Stimulated activated CD4-positive, alpha-beta T cell treated with anti-CD3 and anti-CD28 coated beads, Interleukin-2, amount 100 ng/mL, for 4 hours (primary cell): ENCODE data around the gene KAT5.
"Not testable (repeated sequence)": the region's sequence is repeated elsewhere in the genome, so short reads cannot be mapped to it uniquely, and the experiment has no call there.

Experiments used
- DNase-seq: peaks from one replicate; pipeline ENCODE4 v3.0.0-alpha.2; 2020; ENCODE audit warnings: low read depth

Gene KAT5

GRCh38 chr11:65711785-65712632, at the start of gene KAT5:
TSS of gene KAT5 (plus strand) at chr11:65712252. CDS start at chr11:65712268, 16 bp downstream.
- peak; percentile 95 for DNase-seq

GRCh38 chr11:65662799-65663638, 49.0 kb upstream of the KAT5 start, which contains the start of gene RELA:
TSS of gene RELA (minus strand) at chr11:65662916. CDS start at chr11:65662832, 84 bp downstream.
- peak; percentile 79 for DNase-seq

GRCh38 chr11:65663639-65664200, 48.3 kb upstream of the KAT5 start:
- peak; percentile 53 for DNase-seq

GRCh38 chr11:65672180-65672860, 39.7 kb upstream of the KAT5 start:
- DNase-seq = no peak

DNA sequence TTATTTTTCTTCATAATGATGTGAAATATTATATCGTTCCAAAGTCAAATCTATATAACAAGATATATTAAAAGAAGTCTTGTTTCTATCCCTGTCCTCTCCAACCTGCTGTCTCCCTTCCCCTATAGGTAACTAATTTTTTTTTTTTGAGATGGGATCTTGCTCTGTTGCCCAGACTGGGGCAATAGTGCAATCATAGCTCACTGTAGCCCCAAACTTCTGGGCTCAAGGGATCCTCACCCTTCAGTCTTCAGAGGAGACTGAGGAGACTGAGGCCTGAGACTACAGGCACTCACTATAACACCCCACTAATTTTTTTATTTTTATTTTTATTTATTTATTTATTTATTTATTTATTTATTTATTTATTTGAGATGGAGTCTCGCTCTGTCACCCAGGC, 39.1 kb upstream of the KAT5 start:
- no peak for DNase-seq

GRCh38 chr11:65680192-65680743, 31.8 kb upstream of the KAT5 start:
- DNase-seq = no peak

DNA sequence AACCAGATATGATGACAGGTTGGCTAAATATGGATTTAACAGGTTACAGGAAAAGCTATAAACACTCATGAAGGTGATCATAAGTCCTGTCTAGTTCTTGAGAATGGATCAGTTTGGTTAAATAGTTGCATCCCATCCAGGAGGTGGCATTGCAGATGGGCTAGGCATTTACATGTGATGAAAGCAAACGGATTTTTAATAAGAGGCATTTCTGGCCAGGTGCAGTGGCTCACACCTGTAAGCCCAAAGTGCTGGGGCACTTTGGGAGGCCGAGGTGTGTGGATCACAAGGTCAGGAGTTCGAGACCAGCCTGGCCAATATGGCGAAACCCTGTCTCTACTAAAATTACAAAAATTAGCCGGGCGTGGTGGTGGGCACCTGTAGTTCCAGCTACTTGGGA, 28.6 kb upstream of the KAT5 start:
- not testable (repeated sequence) for DNase-seq

DNA sequence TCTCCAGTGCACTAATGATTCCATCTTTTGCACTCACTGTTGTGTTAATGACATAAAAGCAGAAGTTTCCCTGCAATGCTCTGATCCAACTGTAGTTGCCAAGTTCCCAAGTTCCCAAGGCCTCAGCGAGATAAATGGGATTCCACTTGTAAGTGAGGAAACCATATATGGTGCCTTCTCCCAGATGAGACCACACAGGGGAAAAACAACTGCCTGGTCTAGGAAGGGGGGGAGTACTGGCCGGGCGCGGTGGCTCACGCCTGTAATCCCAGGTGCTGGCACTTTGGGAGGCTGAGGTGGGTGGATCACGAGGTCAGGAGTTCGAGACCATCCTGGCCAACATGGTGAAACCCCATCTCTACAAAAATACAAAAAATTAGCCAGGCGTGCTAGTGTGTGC, 26.1 kb upstream of the KAT5 start:
- no peak for DNase-seq

- DNase-seq = not testable (repeated sequence)
Measured at GRCh38 chr11:65691847-65692246, 20.2 kb upstream of the KAT5 start.

GRCh38 chr11:65692367-65692766, 19.7 kb upstream of the KAT5 start:
- no peak for DNase-seq

GRCh38 chr11:65695459-65696241, 16.4 kb upstream of the KAT5 start:
- no peak for DNase-seq

DNA sequence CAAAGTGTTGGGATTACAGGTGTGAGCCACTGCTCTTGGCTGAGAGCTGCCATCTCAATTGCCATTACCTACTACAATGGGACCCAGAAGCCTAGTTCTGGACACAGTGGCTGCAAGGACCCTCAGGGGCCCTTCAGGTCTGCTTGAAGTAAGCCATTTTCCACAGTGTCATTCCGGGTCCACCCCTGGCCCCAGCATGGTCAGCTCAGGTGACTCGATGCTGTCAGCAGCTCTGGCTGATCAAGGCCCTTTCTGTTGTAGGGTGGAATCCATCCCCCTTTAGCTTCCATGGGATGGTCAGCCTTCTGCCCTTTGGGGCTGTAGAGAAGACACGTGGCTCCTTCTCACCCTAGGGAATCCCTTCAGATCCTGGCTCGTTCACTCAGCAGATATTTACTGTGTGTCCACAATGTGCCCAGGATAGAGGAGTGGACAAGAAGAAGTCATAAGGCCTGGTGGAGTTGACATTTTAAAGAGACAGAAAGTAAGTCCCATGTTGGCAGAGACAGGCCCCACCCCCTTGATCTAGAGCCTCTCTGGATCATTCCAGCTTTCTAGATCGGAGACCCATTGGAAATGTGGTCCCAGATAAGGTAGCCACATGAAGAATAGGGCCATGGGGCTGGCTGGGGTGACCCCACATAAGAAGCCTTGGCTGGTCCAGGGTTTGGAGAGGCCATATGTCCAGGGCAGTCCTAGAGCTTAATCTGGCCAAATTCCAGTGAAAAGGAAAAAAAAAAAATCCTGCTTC, 15.1 kb upstream of the KAT5 start:
- no peak for DNase-seq

DNA sequence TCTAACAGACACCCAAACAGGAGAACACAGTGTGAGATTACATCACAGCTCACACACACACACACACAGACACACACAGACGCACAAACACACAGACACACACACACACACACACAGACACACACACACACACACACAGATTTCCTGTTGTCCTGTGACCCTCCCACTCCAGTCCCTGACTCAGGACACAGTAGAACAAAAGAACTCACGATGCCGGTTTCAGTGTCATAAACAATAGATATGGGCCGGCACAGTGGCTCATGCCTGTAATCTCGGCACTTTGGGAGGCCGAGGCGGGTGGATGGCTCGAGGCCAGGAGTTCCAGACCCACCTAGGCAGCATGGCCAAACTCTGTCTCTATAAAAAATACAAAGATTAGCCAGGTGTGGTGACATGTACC, 13.8 kb upstream of the KAT5 start:
- DNase-seq = no peak

- DNase-seq = no peak
Measured at GRCh38 chr11:65699306-65699705, 12.7 kb upstream of the KAT5 start.

DNA sequence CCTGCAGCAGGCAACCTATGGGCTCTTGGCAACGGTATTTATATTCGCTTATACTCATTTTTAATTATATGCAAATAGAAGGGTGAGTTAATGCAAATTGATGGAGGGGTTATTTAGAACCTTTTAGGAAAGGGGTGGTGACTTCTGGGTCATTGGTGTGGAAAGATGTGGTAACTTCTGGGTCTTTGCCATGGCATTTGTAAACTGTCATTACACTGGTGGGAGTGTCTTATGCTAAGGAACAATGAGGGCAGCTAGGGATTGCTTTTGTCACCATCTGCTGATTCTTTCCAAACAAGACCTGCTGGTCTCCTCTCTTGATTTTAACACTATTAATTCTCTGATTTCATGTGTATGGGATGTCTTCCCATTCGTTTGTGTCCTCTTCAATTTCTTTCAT, 11.7 kb upstream of the KAT5 start:
- DNase-seq = no peak

GRCh38 chr11:65701686-65702085, 10.4 kb upstream of the KAT5 start:
- DNase-seq = no peak

GRCh38 chr11:65703846-65704245, 8.2 kb upstream of the KAT5 start:
- no peak for DNase-seq

DNA sequence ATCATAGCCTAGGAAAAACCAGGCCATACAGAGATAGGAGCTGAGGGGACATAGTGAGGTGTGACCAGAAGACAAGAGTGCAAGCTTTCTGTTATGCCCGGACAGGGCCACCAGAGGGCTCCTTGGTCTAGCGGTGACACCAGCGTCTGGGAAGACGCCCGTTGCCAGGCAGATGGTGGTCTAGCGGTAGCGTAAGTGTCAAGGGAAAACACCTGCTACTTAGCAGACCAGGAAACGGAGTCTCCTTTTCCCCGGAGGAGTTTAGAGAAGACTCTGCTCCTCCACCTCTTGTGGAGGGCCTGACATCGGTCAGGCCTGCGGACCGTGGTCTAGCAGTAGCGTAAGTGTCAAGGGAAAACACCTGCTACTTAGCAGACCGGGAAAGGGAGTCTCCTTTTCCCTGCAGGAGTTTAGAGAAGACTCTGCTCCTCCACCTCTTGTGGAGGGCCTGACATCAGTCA, 5.7 kb upstream of the KAT5 start:
- DNase-seq = peak; percentile 61

DNA sequence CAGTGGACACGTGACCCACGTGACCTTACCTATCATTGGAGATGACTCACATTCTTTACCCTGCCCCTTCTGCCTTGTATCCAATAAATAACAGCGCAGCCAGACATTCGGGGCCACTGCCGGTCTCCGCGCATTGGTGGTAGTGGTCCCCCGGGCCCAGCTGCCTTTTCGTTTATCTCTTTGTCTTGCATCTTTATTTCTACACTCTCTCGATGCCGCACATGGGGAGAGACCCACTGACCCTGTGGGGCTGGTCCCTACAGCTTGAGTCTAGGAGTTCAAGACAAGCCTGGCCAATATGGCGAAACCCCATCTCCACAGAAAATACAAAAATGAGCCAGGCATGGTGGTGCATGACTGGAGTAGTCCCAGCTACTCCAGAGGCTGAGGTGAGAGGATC, 5.0 kb upstream of the KAT5 start:
- DNase-seq = not testable (repeated sequence)

DNA sequence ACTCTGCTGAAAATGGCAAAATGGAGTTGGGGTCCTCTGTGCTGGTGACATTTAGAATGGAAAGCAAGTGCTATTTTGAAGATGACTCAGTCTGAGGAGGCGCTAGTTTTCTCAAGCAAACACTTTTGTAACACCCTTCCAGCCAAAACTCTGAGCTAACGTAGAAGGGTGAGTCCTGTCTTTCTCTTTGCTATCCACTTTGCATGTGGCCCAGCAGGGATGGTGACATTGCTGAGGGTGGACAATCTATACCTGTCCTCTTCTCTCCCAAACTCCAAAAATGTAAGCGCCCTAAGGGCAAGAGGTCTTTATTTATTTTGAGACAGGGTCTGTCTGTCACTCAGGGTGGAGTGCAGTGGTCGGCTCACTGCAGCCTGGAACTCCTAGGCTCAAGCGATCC, 3.6 kb upstream of the KAT5 start:
- no peak for DNase-seq
